Natural killer cell (primary cell): ENCODE results near the gene BRD4. TPM values are rescaled to one million over a fixed set of nuclear protein-coding genes. Genes with fewer than 3 reads are reported as not detected.

Experiments
- ATAC-seq, 3 donors: fragments of 150-1000 bp in 2 of 3; fragments of 200-7000 bp in 1 of 3; cut with Tn5 transposase; 1 replicate in 1 of 3; 2 replicates in 2 of 3; pipeline ENCODE4 v1.10.0; 2021; ENCODE audit warnings: mild to moderate bottlenecking in 2 of 3, moderate library complexity in 2 of 3
- DNase-seq, 2 donors: peaks; one replicate each; pipeline versions ENCODE4 v3.0.0 to v3.0.0-alpha.2; 2013 to 2021; ENCODE audit warnings: mixed read lengths in 1 of 2
- H3K27ac ChIP-seq: one replicate; pipeline ENCODE4 v1.5.1; 2013; ENCODE audit warnings: mild to moderate bottlenecking, low read length
- H3K27me3 ChIP-seq: one replicate; pipeline ENCODE4 v1.6.1; 2013; ENCODE audit warnings: low read length; ENCODE audit not compliant: control insufficient read depth, insufficient read depth
- H3K36me3 ChIP-seq: one replicate; pipeline ENCODE4 v1.6.1; 2013; ENCODE audit warnings: low read length; ENCODE audit not compliant: control insufficient read depth, insufficient read depth
- H3K4me1 ChIP-seq: one replicate; pipeline ENCODE4 v1.6.1; 2013; ENCODE audit warnings: low read length; ENCODE audit not compliant: control insufficient read depth, insufficient read depth
- H3K4me3 ChIP-seq: one replicate; pipeline ENCODE4 v1.5.1; 2013; ENCODE audit warnings: low read length
- H3K9me3 ChIP-seq: one replicate; pipeline ENCODE4 v1.6.1; 2013; ENCODE audit warnings: low read length; ENCODE audit not compliant: control insufficient read depth, insufficient read depth
- H3K27ac Mint-ChIP-seq, 2 donors: one replicate each; pipeline ENCODE4 v1.8.0; 2022; ENCODE audit warnings: mild to moderate bottlenecking in 2 of 2, mixed read lengths in 2 of 2, moderate library complexity in 1 of 2
- H3K27me3 Mint-ChIP-seq, 2 donors: one replicate each; pipeline ENCODE4 v1.8.0; 2022; ENCODE audit warnings: low read depth in 2 of 2, mixed read lengths in 2 of 2
- H3K36me3 Mint-ChIP-seq: one replicate; pipeline ENCODE4 v1.8.0; 2022; ENCODE audit warnings: mixed read lengths
- H3K4me1 Mint-ChIP-seq, 2 donors: one replicate each; pipeline ENCODE4 v1.8.0; 2022; ENCODE audit warnings: mixed read lengths in 2 of 2
- H3K4me3 Mint-ChIP-seq: one replicate; pipeline ENCODE4 v1.8.0; 2022; ENCODE audit warnings: mild to moderate bottlenecking, moderate library complexity, mixed read lengths
- H3K9me3 Mint-ChIP-seq, 2 donors: one replicate each; pipeline ENCODE4 v1.8.0; 2022; ENCODE audit warnings: mixed read lengths in 2 of 2
- WGBS: methylation state at CpG from one replicate; pipeline ENCODE4 v1.1.7; 2013; ENCODE audit warnings: missing lambda C conversion rate; ENCODE audit not compliant: insufficient coverage; 5-methylcytosine and 5-hydroxymethylcytosine counted together
- intact Hi-C: fragments of 100-400 bp; cut with micrococcal nuclease; formaldehyde crosslinking; loops from one replicate; pipeline ENCODE4 v1.14.2; 2022
- total RNA-seq, 4 donors: library from RNA; stranded (reverse); fragments of 120-200 nt in 1 of 4; gene quantifications; one replicate each; pipeline versions ENCODE4 v1.2.3 to v1.2.4, GENCODE V29; 2013 to 2022
- TF ChIP-seq, protein P1 (sequence below): fragments of 200-600 bp; IDR thresholded peaks from one replicate; pipeline ENCODE4 v1.8.0; 2022; ENCODE audit warnings: antibody characterized with exemption

BRD4 gene
- total RNA-seq, 3 donors from 2014 or later (not counting 1 experiment from before 2014, with no cell fraction given), result 91.9 to 116 (median 98.3) TPM

DNA sequence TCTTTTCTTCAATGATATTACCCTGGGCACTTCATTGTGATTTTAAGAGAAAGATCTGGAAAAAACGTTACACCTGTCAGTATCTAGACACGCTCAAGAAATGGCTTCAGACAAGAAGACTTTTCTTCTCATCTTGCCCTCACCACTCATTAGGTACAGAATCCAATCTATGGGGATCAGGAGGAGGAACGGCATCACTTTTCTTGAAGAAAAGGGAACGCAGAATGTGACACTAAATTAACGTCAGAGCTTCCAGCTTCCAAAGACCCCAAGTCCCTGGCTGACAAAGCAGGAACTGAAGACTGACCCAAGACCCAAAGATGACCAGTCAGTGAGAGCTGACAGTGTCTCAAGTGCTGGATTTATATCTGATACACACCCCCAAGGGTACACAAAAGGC, 48.2 kb downstream of the BRD4 start:
- Mint-ChIP-seq H3K4me1 (peaks cover 90 to 95% of the 10 kb centered on the region in 2 donors), H3K4me3 (peak overlapping the region; percentile 40), H3K36me3 (no peaks in the 10 kb centered on the region), H3K9me3 (no peaks in the 10 kb centered on the region), H3K27ac (peak overlapping the region; percentile 85 to 87), H3K27me3 (no peaks in the 10 kb centered on the region)
- no peaks in the 10 kb centered on the region for H3K27me3 ChIP-seq
- H3K4me1 ChIP-seq, result peaks cover 92% of the 10 kb centered on the region
- intact Hi-C loops, result no loop called here
- no peaks in the 10 kb centered on the region for H3K9me3 ChIP-seq
- ATAC-seq, result no peak
- no peak for DNase-seq
- H3K4me3 ChIP-seq, result no peak overlapping the region
- TF ChIP-seq, protein P1, sequence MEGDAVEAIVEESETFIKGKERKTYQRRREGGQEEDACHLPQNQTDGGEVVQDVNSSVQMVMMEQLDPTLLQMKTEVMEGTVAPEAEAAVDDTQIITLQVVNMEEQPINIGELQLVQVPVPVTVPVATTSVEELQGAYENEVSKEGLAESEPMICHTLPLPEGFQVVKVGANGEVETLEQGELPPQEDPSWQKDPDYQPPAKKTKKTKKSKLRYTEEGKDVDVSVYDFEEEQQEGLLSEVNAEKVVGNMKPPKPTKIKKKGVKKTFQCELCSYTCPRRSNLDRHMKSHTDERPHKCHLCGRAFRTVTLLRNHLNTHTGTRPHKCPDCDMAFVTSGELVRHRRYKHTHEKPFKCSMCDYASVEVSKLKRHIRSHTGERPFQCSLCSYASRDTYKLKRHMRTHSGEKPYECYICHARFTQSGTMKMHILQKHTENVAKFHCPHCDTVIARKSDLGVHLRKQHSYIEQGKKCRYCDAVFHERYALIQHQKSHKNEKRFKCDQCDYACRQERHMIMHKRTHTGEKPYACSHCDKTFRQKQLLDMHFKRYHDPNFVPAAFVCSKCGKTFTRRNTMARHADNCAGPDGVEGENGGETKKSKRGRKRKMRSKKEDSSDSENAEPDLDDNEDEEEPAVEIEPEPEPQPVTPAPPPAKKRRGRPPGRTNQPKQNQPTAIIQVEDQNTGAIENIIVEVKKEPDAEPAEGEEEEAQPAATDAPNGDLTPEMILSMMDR, result no peak
- 88% methylated on average over 5 of the region's 5 CpGs for WGBS
- H3K27ac ChIP-seq, result no peak overlapping the region
- no peaks in the 10 kb centered on the region for H3K36me3 ChIP-seq

GRCh38 chr19:15283141-15283883, 49.0 kb downstream of the BRD4 start:
- intact Hi-C loops, result no loop called here
- no peaks in the 10 kb centered on the region for H3K36me3 Mint-ChIP-seq
- H3K4me1 Mint-ChIP-seq, result peaks cover 82 to 93% of the 10 kb centered on the region in 2 donors
- ATAC-seq (no peak), DNase-seq (no peak)
- H3K27ac Mint-ChIP-seq, result peak overlapping the region; percentile 85 to 87
- H3K27me3 Mint-ChIP-seq, result no peaks in the 10 kb centered on the region
- TF ChIP-seq, protein P1, result no peak
- Histone ChIP-seq H3K4me1 (peaks cover 84% of the 10 kb centered on the region), H3K27ac (no peak overlapping the region), H3K36me3 (no peaks in the 10 kb centered on the region), H3K9me3 (no peaks in the 10 kb centered on the region), H3K27me3 (no peaks in the 10 kb centered on the region), H3K4me3 (no peak overlapping the region)
- H3K9me3 Mint-ChIP-seq, result no peaks in the 10 kb centered on the region
- peak overlapping the region; percentile 64 for H3K4me3 Mint-ChIP-seq
- WGBS, result 55% methylated on average over 10 of the region's 10 CpGs

GRCh38 chr19:15282311-15282705, 50.0 kb downstream of the BRD4 start:
- no peak for DNase-seq
- Histone ChIP-seq H3K27ac (no peak overlapping the region), H3K4me1 (peaks cover 81% of the 10 kb centered on the region), H3K4me3 (no peak overlapping the region), H3K9me3 (no peaks in the 10 kb centered on the region), H3K27me3 (no peaks in the 10 kb centered on the region), H3K36me3 (no peaks in the 10 kb centered on the region)
- Mint-ChIP-seq H3K36me3 (no peaks in the 10 kb centered on the region), H3K9me3 (no peaks in the 10 kb centered on the region), H3K27ac (peak overlapping the region; percentile 85 to 87), H3K27me3 (no peaks in the 10 kb centered on the region), H3K4me3 (no peak overlapping the region), H3K4me1 (peaks cover 72 to 89% of the 10 kb centered on the region in 2 donors)
- TF ChIP-seq, protein P1, result no peak
- WGBS, result 71% methylated on average over 1 of the region's 1 CpG
- intact Hi-C loops, result no loop called here
- no peak for ATAC-seq
